ENCODE measurements around the gene NAALADL2.
"Not testable (repeated sequence)": the region's sequence is repeated elsewhere in the genome, so short reads cannot be mapped to it uniquely, and the experiment has no call there.

DNA sequence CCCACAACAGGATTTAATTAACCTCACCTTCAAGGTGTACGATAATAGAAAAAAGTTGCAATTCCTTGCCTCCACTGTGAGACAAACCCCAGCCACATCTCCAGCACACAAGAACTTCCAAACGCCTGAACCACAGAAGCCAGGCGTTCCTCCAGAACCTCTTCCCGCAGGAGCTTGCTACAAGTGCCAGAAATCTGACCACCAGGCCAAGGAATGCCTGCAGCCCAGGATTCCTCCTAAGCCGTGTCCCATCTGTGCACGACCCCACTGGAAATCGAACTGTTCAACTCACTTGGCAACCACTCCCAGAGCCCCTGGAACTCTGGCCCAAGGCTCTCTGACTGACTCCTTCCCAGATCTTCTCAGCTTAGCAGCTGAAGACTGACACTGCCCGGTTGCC, 970.7 kb downstream of the NAALADL2 start:
- TF ChIP-seq, protein P1, sequence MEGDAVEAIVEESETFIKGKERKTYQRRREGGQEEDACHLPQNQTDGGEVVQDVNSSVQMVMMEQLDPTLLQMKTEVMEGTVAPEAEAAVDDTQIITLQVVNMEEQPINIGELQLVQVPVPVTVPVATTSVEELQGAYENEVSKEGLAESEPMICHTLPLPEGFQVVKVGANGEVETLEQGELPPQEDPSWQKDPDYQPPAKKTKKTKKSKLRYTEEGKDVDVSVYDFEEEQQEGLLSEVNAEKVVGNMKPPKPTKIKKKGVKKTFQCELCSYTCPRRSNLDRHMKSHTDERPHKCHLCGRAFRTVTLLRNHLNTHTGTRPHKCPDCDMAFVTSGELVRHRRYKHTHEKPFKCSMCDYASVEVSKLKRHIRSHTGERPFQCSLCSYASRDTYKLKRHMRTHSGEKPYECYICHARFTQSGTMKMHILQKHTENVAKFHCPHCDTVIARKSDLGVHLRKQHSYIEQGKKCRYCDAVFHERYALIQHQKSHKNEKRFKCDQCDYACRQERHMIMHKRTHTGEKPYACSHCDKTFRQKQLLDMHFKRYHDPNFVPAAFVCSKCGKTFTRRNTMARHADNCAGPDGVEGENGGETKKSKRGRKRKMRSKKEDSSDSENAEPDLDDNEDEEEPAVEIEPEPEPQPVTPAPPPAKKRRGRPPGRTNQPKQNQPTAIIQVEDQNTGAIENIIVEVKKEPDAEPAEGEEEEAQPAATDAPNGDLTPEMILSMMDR (IDR thresholded peaks at IDR 0.05): not testable (repeated sequence)
- TF ChIP-seq POLR2A (IDR thresholded peaks at IDR 0.05): not testable (repeated sequence)

Data from vagina (tissue), 2 donors.